ENCODE measurements around the gene SEMA6C. TPM values are rescaled to one million over a fixed set of nuclear protein-coding genes. Genes with fewer than 3 reads are reported as not detected.

The SEMA6C gene
- total RNA-seq, 1 donor from 2014 or later = 37.1 TPM

DNA sequence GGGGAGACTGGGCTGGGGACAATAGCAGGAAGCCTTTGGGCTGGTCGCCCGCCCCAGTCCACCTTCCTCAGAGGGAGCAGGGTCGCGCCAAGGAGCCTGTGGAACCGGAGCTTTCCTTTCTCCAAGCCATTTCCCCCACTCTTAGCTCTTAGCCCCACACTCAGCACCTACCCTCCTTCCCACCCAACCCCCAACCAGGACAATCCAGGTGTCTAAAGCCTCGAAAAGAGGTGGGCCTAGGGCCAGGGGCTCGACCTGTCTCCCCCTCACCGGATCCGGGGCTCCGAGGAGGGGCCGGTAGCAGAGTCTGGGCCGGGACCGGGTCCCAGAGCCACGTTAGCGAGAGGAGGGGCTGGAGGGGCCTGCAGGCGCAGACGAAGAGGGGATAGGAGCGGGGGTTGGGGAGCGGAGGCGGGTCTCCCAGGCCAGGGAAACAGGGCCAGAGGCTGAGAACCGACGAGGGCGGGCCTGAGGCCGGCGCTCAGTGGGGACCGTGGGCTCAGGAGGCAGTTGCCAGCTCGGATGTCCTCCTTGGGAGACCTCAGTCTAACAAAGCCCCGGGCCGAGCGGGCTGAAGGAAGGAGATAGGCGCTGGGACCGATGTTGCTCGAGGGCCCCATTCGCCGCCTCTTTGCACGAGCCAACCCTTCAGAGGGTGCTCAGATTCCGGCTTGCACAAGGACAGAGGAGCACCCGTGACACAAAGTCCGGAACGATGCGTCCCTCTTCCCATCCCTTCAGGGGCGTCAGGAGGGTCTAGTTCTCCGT is 943 bp downstream of the SEMA6C start:
- H3K9me3 Mint-ChIP-seq = no peaks in the 10 kb centered on the region
- peaks cover 12% of the 10 kb centered on the region for H3K27me3 Mint-ChIP-seq
- peak overlapping the region; percentile 93 for H3K4me3 Mint-ChIP-seq
- H3K27ac Mint-ChIP-seq = peak overlapping the region; percentile 82
- TF ChIP-seq, protein P1, sequence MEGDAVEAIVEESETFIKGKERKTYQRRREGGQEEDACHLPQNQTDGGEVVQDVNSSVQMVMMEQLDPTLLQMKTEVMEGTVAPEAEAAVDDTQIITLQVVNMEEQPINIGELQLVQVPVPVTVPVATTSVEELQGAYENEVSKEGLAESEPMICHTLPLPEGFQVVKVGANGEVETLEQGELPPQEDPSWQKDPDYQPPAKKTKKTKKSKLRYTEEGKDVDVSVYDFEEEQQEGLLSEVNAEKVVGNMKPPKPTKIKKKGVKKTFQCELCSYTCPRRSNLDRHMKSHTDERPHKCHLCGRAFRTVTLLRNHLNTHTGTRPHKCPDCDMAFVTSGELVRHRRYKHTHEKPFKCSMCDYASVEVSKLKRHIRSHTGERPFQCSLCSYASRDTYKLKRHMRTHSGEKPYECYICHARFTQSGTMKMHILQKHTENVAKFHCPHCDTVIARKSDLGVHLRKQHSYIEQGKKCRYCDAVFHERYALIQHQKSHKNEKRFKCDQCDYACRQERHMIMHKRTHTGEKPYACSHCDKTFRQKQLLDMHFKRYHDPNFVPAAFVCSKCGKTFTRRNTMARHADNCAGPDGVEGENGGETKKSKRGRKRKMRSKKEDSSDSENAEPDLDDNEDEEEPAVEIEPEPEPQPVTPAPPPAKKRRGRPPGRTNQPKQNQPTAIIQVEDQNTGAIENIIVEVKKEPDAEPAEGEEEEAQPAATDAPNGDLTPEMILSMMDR (conservative IDR thresholded peaks at IDR 0.05) = no peak
- peaks cover 4% of the 10 kb centered on the region for H3K36me3 Mint-ChIP-seq
- no peak for DNase-seq (ENCODE audit: extremely low spot score, unreplicated experiment)
- H3K4me1 Mint-ChIP-seq (ENCODE audit: unreplicated experiment) = peaks cover 38% of the 10 kb centered on the region

DNA sequence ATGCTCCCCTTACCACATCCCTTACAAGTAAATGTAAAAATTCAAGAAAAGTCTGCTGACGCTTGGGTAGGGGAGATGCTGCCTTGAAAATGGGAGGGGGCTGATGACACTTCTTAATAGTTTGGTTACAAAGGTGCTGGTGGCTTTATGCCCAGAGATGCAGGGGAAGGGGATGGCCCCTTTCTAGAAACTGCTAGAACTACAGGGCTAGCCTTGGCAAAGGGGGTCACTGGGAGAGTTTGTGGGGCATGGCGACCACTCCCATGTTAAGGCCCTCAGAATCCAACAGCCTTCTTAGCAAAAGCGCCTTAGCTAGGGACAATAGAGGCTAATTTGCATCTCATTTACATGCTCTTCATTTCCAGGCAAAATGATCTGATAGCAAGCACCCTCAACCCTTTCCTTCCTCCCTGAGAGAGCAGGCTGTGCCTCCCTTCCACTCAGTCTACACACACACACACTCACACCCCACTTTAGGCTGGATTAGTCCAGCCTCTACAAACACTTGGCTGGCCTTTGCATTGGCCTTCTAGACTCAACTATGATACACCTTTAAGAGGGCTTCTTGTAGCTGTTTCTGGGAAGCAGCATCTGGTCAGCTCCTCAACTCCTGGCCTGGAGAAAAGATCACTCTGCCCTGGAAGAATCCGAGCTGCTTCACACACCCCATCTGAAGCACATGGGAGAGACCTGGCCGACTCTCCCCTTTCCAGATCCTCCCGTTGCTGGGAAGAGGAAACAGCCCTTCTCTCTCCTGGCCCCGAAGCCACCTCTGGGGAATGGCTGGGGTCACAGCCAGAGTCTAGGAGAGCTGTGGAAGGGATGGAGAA is 1.7 kb downstream of the SEMA6C start:
- no peak for DNase-seq (ENCODE audit: extremely low spot score, unreplicated experiment)
- Mint-ChIP-seq H3K9me3 (no peaks in the 10 kb centered on the region), H3K4me3 (peak overlapping the region; percentile 93), H3K4me1 (ENCODE audit: unreplicated experiment) (peaks cover 38% of the 10 kb centered on the region), H3K36me3 (peaks cover 4% of the 10 kb centered on the region), H3K27me3 (peaks cover 12% of the 10 kb centered on the region), H3K27ac (peak overlapping the region; percentile 6)
- TF ChIP-seq, protein P1 (conservative IDR thresholded peaks at IDR 0.05) = no peak

DNA sequence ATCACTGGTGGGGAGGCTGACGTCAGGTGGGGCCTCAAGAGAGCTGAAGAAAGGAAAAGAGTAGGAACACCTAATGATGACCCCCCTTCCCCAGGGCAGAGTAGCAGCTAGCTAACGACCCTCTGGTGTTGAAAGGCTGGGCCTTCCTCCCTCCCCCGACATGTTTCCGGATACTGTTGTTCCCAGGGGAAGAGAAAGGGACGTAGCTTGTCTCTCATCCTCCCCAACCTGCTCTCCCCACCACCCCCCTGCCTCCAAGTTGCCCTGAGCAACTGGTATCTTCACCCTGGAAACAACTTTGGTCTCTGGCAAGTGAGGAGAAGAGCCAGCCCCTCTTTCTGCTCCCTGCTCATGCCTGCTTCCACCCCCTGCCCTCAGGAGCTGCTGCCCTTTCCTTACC is 2.4 kb downstream of the SEMA6C start:
- TF ChIP-seq, protein P1 (conservative IDR thresholded peaks at IDR 0.05) = no peak
- Mint-ChIP-seq H3K4me3 (peak overlapping the region; percentile 93), H3K9me3 (no peaks in the 10 kb centered on the region), H3K27ac (no peak overlapping the region), H3K4me1 (ENCODE audit: unreplicated experiment) (peaks cover 38% of the 10 kb centered on the region), H3K27me3 (peaks cover 12% of the 10 kb centered on the region), H3K36me3 (peaks cover 4% of the 10 kb centered on the region)
- no peak for DNase-seq (ENCODE audit: extremely low spot score, unreplicated experiment)

DNA sequence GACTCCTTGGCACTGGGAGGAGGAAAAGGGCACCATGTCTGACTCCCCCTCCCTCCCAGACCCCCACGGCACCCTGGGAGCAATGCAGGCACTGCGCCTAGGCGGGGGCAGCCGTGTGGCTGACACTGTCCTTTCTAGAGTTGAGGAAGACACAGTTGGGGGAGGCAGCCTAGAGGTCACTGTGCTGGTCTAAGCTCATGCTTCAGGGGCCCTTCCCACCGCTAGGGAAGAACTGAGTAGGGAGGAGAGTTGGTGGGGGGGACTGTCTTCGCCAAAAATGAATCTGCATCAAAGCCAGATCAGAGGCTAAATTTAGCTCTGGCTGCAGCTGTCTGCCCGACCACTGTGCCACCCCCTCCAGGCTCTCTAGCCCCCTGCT is 3.4 kb downstream of the SEMA6C start:
- TF ChIP-seq, protein P1 (conservative IDR thresholded peaks at IDR 0.05) = no peak
- Mint-ChIP-seq H3K27me3 (peaks cover 12% of the 10 kb centered on the region), H3K4me1 (ENCODE audit: unreplicated experiment) (peaks cover 38% of the 10 kb centered on the region), H3K27ac (no peak overlapping the region), H3K9me3 (no peaks in the 10 kb centered on the region), H3K4me3 (no peak overlapping the region), H3K36me3 (peaks cover 4% of the 10 kb centered on the region)
- no peak for DNase-seq (ENCODE audit: extremely low spot score, unreplicated experiment)

DNA sequence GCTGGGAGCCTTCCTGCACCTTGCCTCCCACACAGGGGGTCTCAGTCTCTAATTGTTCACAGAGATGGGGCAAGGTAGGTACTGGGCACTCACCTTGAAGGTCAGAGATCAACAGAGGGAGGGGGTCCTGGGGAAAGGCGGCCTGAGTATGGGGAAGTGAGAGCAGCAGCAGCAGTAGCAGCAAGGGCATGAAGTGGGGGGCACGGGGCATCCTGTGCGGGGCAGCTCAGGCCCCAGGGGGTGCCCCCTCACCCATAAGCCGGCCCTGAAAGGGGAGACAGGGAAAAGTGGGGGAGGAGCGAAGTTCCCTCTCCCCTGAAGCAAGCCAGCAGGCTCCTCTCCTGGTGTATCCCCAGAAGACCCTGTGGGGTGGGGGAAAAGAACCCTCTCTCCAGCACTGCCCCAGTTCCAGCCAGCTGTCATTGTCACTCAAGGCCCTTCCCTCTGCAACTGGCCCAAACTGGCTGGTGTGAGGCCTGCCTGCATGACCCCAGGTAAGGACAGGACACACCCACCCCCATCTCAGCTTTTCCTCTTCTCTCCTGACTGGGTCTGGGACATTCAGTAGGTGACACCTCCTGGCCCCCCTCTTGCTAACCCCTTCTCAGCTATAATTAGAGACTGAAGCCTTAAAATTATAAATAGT is 3.9 kb downstream of the SEMA6C start:
- H3K27ac Mint-ChIP-seq = no peak overlapping the region
- peaks cover 8% of the 10 kb centered on the region for H3K27me3 Mint-ChIP-seq
- no peak for DNase-seq (ENCODE audit: extremely low spot score, unreplicated experiment)
- TF ChIP-seq, protein P1 (conservative IDR thresholded peaks at IDR 0.05) = no peak
- no peaks in the 10 kb centered on the region for H3K9me3 Mint-ChIP-seq
- H3K4me3 Mint-ChIP-seq = no peak overlapping the region
- peaks cover 33% of the 10 kb centered on the region for H3K4me1 Mint-ChIP-seq (ENCODE audit: unreplicated experiment)
- peaks cover 4% of the 10 kb centered on the region for H3K36me3 Mint-ChIP-seq
